ENCODE results near the gene TMEM106C. TPM values are rescaled to one million over a fixed set of nuclear protein-coding genes. Genes with fewer than 3 reads are reported as not detected.

Gene TMEM106C
- total RNA-seq, 1 donor from 2014 or later = 30.0 TPM

GRCh38 chr12:47981496-47982260, 18.3 kb downstream of the TMEM106C start:
- DNase-seq (ENCODE audit: low read depth) (no peak), FAIRE-seq (no peak)
- H3K27me3 Mint-ChIP-seq (ENCODE audit: low read depth, unreplicated experiment) = peaks cover 24% of the 10 kb centered on the region
- no peaks in the 10 kb centered on the region for H3K4me1 ChIP-seq (ENCODE audit: insufficient read depth, low read length)
- H3K4me3 Mint-ChIP-seq (ENCODE audit: unreplicated experiment) = no peak overlapping the region
- peaks cover 3% of the 10 kb centered on the region for H3K4me1 Mint-ChIP-seq (ENCODE audit: low read depth, unreplicated experiment)
- H3K79me2 ChIP-seq (ENCODE audit: insufficient read depth, low read length) = no peaks in the 10 kb centered on the region
- H3K27ac Mint-ChIP-seq (ENCODE audit: unreplicated experiment) = no peak overlapping the region
- no peak overlapping the region for H3K9ac ChIP-seq (ENCODE audit: low read length)
- H3K36me3 Mint-ChIP-seq (ENCODE audit: low read depth, unreplicated experiment) = peaks cover 6% of the 10 kb centered on the region
- H3K9me3 Mint-ChIP-seq (ENCODE audit: unreplicated experiment) = peaks cover 5% of the 10 kb centered on the region
- H3K36me3 ChIP-seq (ENCODE audit: insufficient read depth, low read length) = no peaks in the 10 kb centered on the region
- H3K27ac ChIP-seq (ENCODE audit: low read depth, low read length) = no peak overlapping the region
- no peak overlapping the region for H3K4me2 ChIP-seq (ENCODE audit: low read length)
- H3K4me3 ChIP-seq (ENCODE audit: insufficient read depth, low read depth, low read length) = no peak overlapping the region
- no peaks in the 10 kb centered on the region for H3K9me3 ChIP-seq (ENCODE audit: insufficient read depth, low read depth, low read length)
- no peaks in the 10 kb centered on the region for H3K27me3 ChIP-seq (ENCODE audit: insufficient read depth, low read length)
- H2AFZ ChIP-seq (ENCODE audit: low read depth, low read length) = no peak overlapping the region
- TF ChIP-seq EZH2 (IDR thresholded peaks at IDR 0.05; ENCODE audit: insufficient read depth, low read length) (no peak), CTCF (IDR thresholded peaks at IDR 0.05; ENCODE audit: insufficient read depth, low read depth, low read length) (no peak)
- H4K20me1 ChIP-seq (ENCODE audit: insufficient read depth, low read length) = no peaks in the 10 kb centered on the region

GRCh38 chr12:47982311-47982710, 18.9 kb downstream of the TMEM106C start:
- Histone ChIP-seq H3K9ac (ENCODE audit: low read length) (no peak overlapping the region), H2AFZ (ENCODE audit: low read depth, low read length) (no peak overlapping the region), H4K20me1 (ENCODE audit: insufficient read depth, low read length) (no peaks in the 10 kb centered on the region), H3K27ac (ENCODE audit: low read depth, low read length) (no peak overlapping the region), H3K9me3 (ENCODE audit: insufficient read depth, low read depth, low read length) (no peaks in the 10 kb centered on the region), H3K79me2 (ENCODE audit: insufficient read depth, low read length) (no peaks in the 10 kb centered on the region), H3K27me3 (ENCODE audit: insufficient read depth, low read length) (no peaks in the 10 kb centered on the region), H3K4me2 (ENCODE audit: low read length) (no peak overlapping the region), H3K4me3 (ENCODE audit: insufficient read depth, low read depth, low read length) (no peak overlapping the region), H3K36me3 (ENCODE audit: insufficient read depth, low read length) (no peaks in the 10 kb centered on the region), H3K4me1 (ENCODE audit: insufficient read depth, low read length) (no peaks in the 10 kb centered on the region)
- no peak overlapping the region for H3K27ac Mint-ChIP-seq (ENCODE audit: unreplicated experiment)
- peaks cover 26% of the 10 kb centered on the region for H3K27me3 Mint-ChIP-seq (ENCODE audit: low read depth, unreplicated experiment)
- no peak for FAIRE-seq
- no peak overlapping the region for H3K4me3 Mint-ChIP-seq (ENCODE audit: unreplicated experiment)
- peaks cover 3% of the 10 kb centered on the region for H3K4me1 Mint-ChIP-seq (ENCODE audit: low read depth, unreplicated experiment)
- no peak for DNase-seq (ENCODE audit: low read depth)
- peaks cover 5% of the 10 kb centered on the region for H3K36me3 Mint-ChIP-seq (ENCODE audit: low read depth, unreplicated experiment)
- H3K9me3 Mint-ChIP-seq (ENCODE audit: unreplicated experiment) = peaks cover 5% of the 10 kb centered on the region
- TF ChIP-seq CTCF (IDR thresholded peaks at IDR 0.05; ENCODE audit: insufficient read depth, low read depth, low read length) (no peak), EZH2 (IDR thresholded peaks at IDR 0.05; ENCODE audit: insufficient read depth, low read length) (no peak)

GRCh38 chr12:47982770-47983169, 19.4 kb downstream of the TMEM106C start:
- peaks cover 2% of the 10 kb centered on the region for H3K9me3 Mint-ChIP-seq (ENCODE audit: unreplicated experiment)
- Histone ChIP-seq H4K20me1 (ENCODE audit: insufficient read depth, low read length) (no peaks in the 10 kb centered on the region), H3K79me2 (ENCODE audit: insufficient read depth, low read length) (no peaks in the 10 kb centered on the region), H3K27ac (ENCODE audit: low read depth, low read length) (no peak overlapping the region), H2AFZ (ENCODE audit: low read depth, low read length) (no peak overlapping the region), H3K4me3 (ENCODE audit: insufficient read depth, low read depth, low read length) (no peak overlapping the region), H3K9me3 (ENCODE audit: insufficient read depth, low read depth, low read length) (no peaks in the 10 kb centered on the region), H3K27me3 (ENCODE audit: insufficient read depth, low read length) (no peaks in the 10 kb centered on the region), H3K36me3 (ENCODE audit: insufficient read depth, low read length) (no peaks in the 10 kb centered on the region), H3K4me2 (ENCODE audit: low read length) (no peak overlapping the region), H3K9ac (ENCODE audit: low read length) (no peak overlapping the region), H3K4me1 (ENCODE audit: insufficient read depth, low read length) (no peaks in the 10 kb centered on the region)
- FAIRE-seq = no peak
- H3K4me1 Mint-ChIP-seq (ENCODE audit: low read depth, unreplicated experiment) = peaks cover 4% of the 10 kb centered on the region
- TF ChIP-seq CTCF (IDR thresholded peaks at IDR 0.05; ENCODE audit: insufficient read depth, low read depth, low read length) (no peak), EZH2 (IDR thresholded peaks at IDR 0.05; ENCODE audit: insufficient read depth, low read length) (no peak)
- peaks cover 4% of the 10 kb centered on the region for H3K36me3 Mint-ChIP-seq (ENCODE audit: low read depth, unreplicated experiment)
- peaks cover 23% of the 10 kb centered on the region for H3K27me3 Mint-ChIP-seq (ENCODE audit: low read depth, unreplicated experiment)
- no peak overlapping the region for H3K4me3 Mint-ChIP-seq (ENCODE audit: unreplicated experiment)
- H3K27ac Mint-ChIP-seq (ENCODE audit: unreplicated experiment) = no peak overlapping the region
- no peak for DNase-seq (ENCODE audit: low read depth)
